GM12878 (cell line): ENCODE data around the gene GGCT. TPM values are rescaled to one million over a fixed set of nuclear protein-coding genes. Genes with fewer than 3 reads are reported as not detected.

Experiments
- ATAC-seq: fragments of 200-7000 bp; cut with Tn5 transposase; 3 replicates; pipeline ENCODE4 v1.9.1; 2020; ENCODE audit warnings: mild to moderate bottlenecking, moderate library complexity
- BruUV-seq: library from RNA; stranded (reverse); fragments of 400-500 nt; replicated peaks from 2 replicates; lab custom pipeline; 2021; lab: Mats Ljungman, UMichigan
- CTCF ChIA-PET: fragments of 300-600 bp; sonication (Branson Sonifier 250); formaldehyde crosslinking; extraction: SDS; loops from one replicate; lab custom pipeline; 2021; ENCODE audit warnings: inconsistent platforms; lab: Yijun Ruan, JAX
- POLR2A ChIA-PET: fragments of 350-600 bp; formaldehyde crosslinking; extraction: SDS; loops from one replicate; lab custom pipeline; 2021; ENCODE audit warnings: inconsistent platforms; lab: Charles Lee
- RAD21 ChIA-PET: fragments of 300-600 bp; sonication (Branson Sonifier 250); formaldehyde crosslinking; loops from one replicate; lab custom pipeline; 2023; ENCODE audit warnings: antibody characterized with exemption; ENCODE audit not compliant: unreplicated experiment; lab: Charles Lee
- SMC1A ChIA-PET: fragments of 300-600 bp; sonication (Branson Sonifier 250); formaldehyde crosslinking; loops from one replicate; lab custom pipeline; 2023; ENCODE audit not compliant: unreplicated experiment, uncharacterized antibody; lab: Charles Lee
- DNase-seq: peaks from one replicate; pipeline ENCODE4 v3.0.0-alpha.2; 2011; ENCODE audit warnings: low read depth, low spot score
- FAIRE-seq: peaks from 3 replicates; lab custom pipeline; 2011; peaks lifted over from hg19 to GRCh38; lab: Jason Lieb, UNC
- H2AFZ ChIP-seq: 2 replicates; pipeline ENCODE4 v1.6.0; 2011; ENCODE audit warnings: low read depth, low read length, control low read depth; ENCODE audit not compliant: control insufficient read depth
- H3K27ac ChIP-seq: 2 replicates; pipeline ENCODE4 v1.5.1; 2011; ENCODE audit warnings: control low read depth; ENCODE audit not compliant: control insufficient read depth, insufficient read depth
- H3K27me3 ChIP-seq, 2 experiments: replicated peaks in 1 of 2; 2 replicates each; pipeline versions ENCODE4 v1.6.0 to v1.6.1; 2011; ENCODE audit warnings: low read length in 1 of 2; ENCODE audit not compliant: control insufficient read depth in 2 of 2, insufficient read depth in 2 of 2
- H3K36me3 ChIP-seq, 2 experiments: 2 replicates each; pipeline ENCODE4 v1.5.1; 2011; ENCODE audit warnings: low read length in 1 of 2; ENCODE audit not compliant: control insufficient read depth in 2 of 2, insufficient read depth in 2 of 2
- H3K4me1 ChIP-seq: 2 replicates; pipeline ENCODE4 v1.6.1; 2011; ENCODE audit warnings: mild to moderate bottlenecking, low read length, moderate library complexity, mixed read lengths; ENCODE audit not compliant: control insufficient read depth, insufficient read depth
- H3K4me2 ChIP-seq: 2 replicates; pipeline ENCODE4 v1.6.0; 2011; ENCODE audit warnings: control low read depth; ENCODE audit not compliant: control insufficient read depth, insufficient read depth
- H3K4me3 ChIP-seq: fragments of 200-600 bp; sonication (generic); 2 replicates; pipeline ENCODE4 v1.5.1; 2016
- H3K79me2 ChIP-seq: 2 replicates; pipeline ENCODE4 v1.6.0; 2011; ENCODE audit warnings: low read length; ENCODE audit not compliant: control insufficient read depth, insufficient read depth
- H3K9ac ChIP-seq: 2 replicates; pipeline ENCODE4 v1.8.0; 2011; ENCODE audit warnings: low read length, control low read depth, mixed read lengths; ENCODE audit not compliant: control insufficient read depth, insufficient read depth
- H3K9me3 ChIP-seq: replicated peaks from 3 replicates; pipeline ENCODE4 v1.5.1; 2011; ENCODE audit warnings: mild to moderate bottlenecking, low read length; ENCODE audit not compliant: control insufficient read depth, insufficient read depth
- H4K20me1 ChIP-seq: 2 replicates; pipeline ENCODE4 v1.6.0; 2011; ENCODE audit not compliant: control insufficient read depth, insufficient read depth
- BCLAF1 ChIP-seq: fragments of 450-650 bp; IDR thresholded peaks from 2 replicates; pipeline ENCODE4 v1.6.1; 2017; ENCODE audit warnings: antibody characterized with exemption, mild to moderate bottlenecking, moderate library complexity
- CBX3 ChIP-seq: fragments of 200-600 bp; sonication (generic); IDR thresholded peaks from 2 replicates; pipeline ENCODE4 v1.6.1; 2016; ENCODE audit warnings: low read depth, borderline replicate concordance
- CHD1 ChIP-seq: IDR thresholded peaks from 2 replicates; pipeline ENCODE4 v1.6.1; 2012; ENCODE audit warnings: low read depth, low read length, improper control_type of control experiment
- CREM ChIP-seq: IDR thresholded peaks from 2 replicates; pipeline ENCODE4 v1.6.1; 2014; ENCODE audit warnings: antibody characterized with exemption, low read depth
- E2F8 ChIP-seq: fragments of 450-650 bp; IDR thresholded peaks from 2 replicates; pipeline ENCODE4 v1.6.1; 2018; ENCODE audit warnings: mild to moderate bottlenecking, low read depth, moderate library complexity; ENCODE audit not compliant: partially characterized antibody
- ESRRA ChIP-seq: IDR thresholded peaks from 2 replicates; pipeline ENCODE4 v1.6.1; 2012; ENCODE audit warnings: mild to moderate bottlenecking, low read length, improper control_type of control experiment
- EZH2 ChIP-seq: IDR thresholded peaks from 2 replicates; pipeline ENCODE4 v1.6.1; 2012; ENCODE audit warnings: low read depth, mild to moderate bottlenecking, control low read depth, inconsistent platforms, low read length, borderline replicate concordance; ENCODE audit not compliant: control insufficient read depth
- GATAD2B ChIP-seq: fragments of 450-650 bp; conservative IDR thresholded peaks from 2 replicates; pipeline ENCODE4 v1.6.1; 2017; ENCODE audit warnings: low read depth, mild to moderate bottlenecking, moderate library complexity
- KDM1A ChIP-seq: fragments of 200-600 bp; sonication (generic); IDR thresholded peaks from 2 replicates; pipeline ENCODE4 v1.6.1; 2016; ENCODE audit warnings: borderline replicate concordance
- PML ChIP-seq: IDR thresholded peaks from 2 replicates; pipeline ENCODE4 v1.6.1; 2012; ENCODE audit warnings: low read length, inconsistent platforms
- SRF ChIP-seq, 2 experiments: IDR thresholded peaks; 2 replicates each; pipeline ENCODE4 v1.6.1; 2011; ENCODE audit warnings: low read depth in 2 of 2, low read length in 2 of 2, mild to moderate bottlenecking in 1 of 2, moderate library complexity in 1 of 2
- TAF1 ChIP-seq: IDR thresholded peaks from 2 replicates; pipeline ENCODE4 v1.6.1; 2011; ENCODE audit warnings: mild to moderate bottlenecking, low read depth, low read length, borderline replicate concordance
- TCF3 ChIP-seq: IDR thresholded peaks from 2 replicates; pipeline ENCODE4 v1.6.1; 2012; ENCODE audit warnings: low read depth, mild to moderate bottlenecking, low read length, borderline replicate concordance; ENCODE audit not compliant: insufficient read depth
- WGBS: methylation state at CpG from one replicate; pipeline ENCODE4 v1.1.6; 2016; ENCODE audit warnings: low lambda C conversion rate; ENCODE audit not compliant: insufficient replicate concordance, insufficient coverage; ENCODE audit errors: missing lambda C conversion rate; 5-methylcytosine and 5-hydroxymethylcytosine counted together
- in situ Hi-C: fragments of 300-500 bp; cut with MboI; formaldehyde crosslinking; loops from 9 replicates; pipeline ENCODE4 v1.14.3; 2018; ENCODE audit warnings: mixed read lengths
- intact Hi-C: fragments of 100-400 bp; cut with micrococcal nuclease; formaldehyde crosslinking; loops from one replicate; pipeline ENCODE4 v1.14.2; 2022; ENCODE audit not compliant: unreplicated experiment
- polyA plus RNA-seq, 11 experiments: library from polyadenylated mRNA; depleted of rRNA in 4 of 11; unstranded in 6 of 11; stranded (reverse) in 5 of 11; fragments of >200 nt; fragmentation: Nextera tagmentation in 4 of 11; fragmentation: Illumina TruSeq in 1 of 11; extraction: Ambion mirVana in 4 of 11; extraction: Trizol in 1 of 11; gene quantifications; 1 replicate in 1 of 11; 2 replicates in 10 of 11; pipeline versions ENCODE4 v1.2.1 to v1.2.3, GENCODE V29; 2011 to 2016; ENCODE audit warnings: inconsistent platforms in 2 of 11, missing spikeins in 2 of 11, low read depth in 1 of 11
- total RNA-seq, 4 experiments: library from RNA; depleted of rRNA in 3 of 4; stranded (reverse); fragments of >200 nt in 3 of 4; fragmentation: Illumina TruSeq in 1 of 4; extraction: Trizol in 1 of 4; gene quantifications; 2 replicates each; pipeline versions ENCODE4 v1.2.1 to v1.2.3, GENCODE V29; 2013 to 2021

The GGCT gene
- total and polyA plus RNA-seq, 10 of the 15 experiments (the other 5 are each of a cell fraction or from before 2014, with no cell fraction given): 57.0 to 215 (median 92.3) TPM

- Histone ChIP-seq H3K9me3 (no peaks in the 10 kb centered on the region), H3K4me2 (no peak overlapping the region), H3K4me1 (peaks cover 10% of the 10 kb centered on the region), H3K36me3 (no peaks in the 10 kb centered on the region), H3K79me2 (no peaks in the 10 kb centered on the region), H4K20me1 (no peaks in the 10 kb centered on the region), H3K27ac (no peak overlapping the region), H3K9ac (no peak overlapping the region), H2AFZ (no peak overlapping the region), H3K27me3 (no peaks in the 10 kb centered on the region), H3K4me3 (no peak overlapping the region)
- ChIA-PET SMC1A (no interaction called here), RAD21 (no interaction called here), POLR2A (no interaction called here), CTCF (no interaction called here)
- ATAC-seq: no peak
- WGBS: 100% methylated on average over 2 of the region's 2 CpGs
- BruUV-seq: no TSS peak
- no peak for FAIRE-seq
- DNase-seq: no peak
- intact Hi-C loops (no loop called here), in situ Hi-C loops (no loop called here)
- TF ChIP-seq TAF1: no peak
- TF ChIP-seq ESRRA: no peak
- no peak for TF ChIP-seq CREM
- no peak for TF ChIP-seq EZH2
Measured at GRCh38 chr7:30524545-30524944, 19.9 kb upstream of the GGCT start.

GRCh38 chr7:30523466-30523865, 18.8 kb upstream of the GGCT start:
- in situ Hi-C loops: no loop called here
- no TSS peak for BruUV-seq
- TF ChIP-seq TCF3 (no peak), E2F8 (no peak), GATAD2B (no peak), BCLAF1 (no peak), CBX3 (no peak), CHD1 (no peak), PML (no peak), KDM1A (no peak), SRF (IDR thresholded peaks at IDR 0.05; ENCODE audit: low read depth in 2 of 2, low read length in 2 of 2) (no peak)

More at GRCh38 chr7:30523466-30523865, 18.8 kb upstream of the GGCT start:
- 47% methylated on average over 2 of the region's 2 CpGs for WGBS
- Histone ChIP-seq H3K4me3 (no peak overlapping the region), H3K36me3 (no peaks in the 10 kb centered on the region), H3K79me2 (no peaks in the 10 kb centered on the region), H3K4me1 (peaks cover 10% of the 10 kb centered on the region), H3K9me3 (no peaks in the 10 kb centered on the region), H4K20me1 (no peaks in the 10 kb centered on the region), H3K9ac (no peak overlapping the region), H2AFZ (no peak overlapping the region), H3K27me3 (no peaks in the 10 kb centered on the region), H3K27ac (no peak overlapping the region), H3K4me2 (no peak overlapping the region)
- FAIRE-seq: no peak
- CTCF ChIA-PET: interaction anchor here (0.8 kb wide), 1 partner anchor 13 kb away, joined by 3 read pairs; no protein-coding TSS in a partner anchor
- DNase-seq: no peak
- RAD21 ChIA-PET: no interaction called here
- POLR2A ChIA-PET: interaction anchor here (0.6 kb wide), 1 partner anchor 10 kb away, joined by 3 read pairs; no protein-coding TSS in a partner anchor
- intact Hi-C loops: no loop called here
- SMC1A ChIA-PET: interaction anchor here (0.6 kb wide), 1 partner anchor 57 kb away, joined by 3 read pairs; no protein-coding TSS in a partner anchor
- ATAC-seq: no peak
